K562 treated with DMSO at 1 percent for 24 hours (cell line): Measurements from ENCODE around the gene SMIM7. TPM values are rescaled to one million over a fixed set of nuclear protein-coding genes. Genes with fewer than 3 reads are reported as not detected.

ENCODE experiments used
- total RNA-seq: library from RNA; unstranded; fragments of 300-600 nt; gene quantifications from 2 replicates; pipeline ENCODE4 v1.2.3, GENCODE V29; 2022; ENCODE audit warnings: low read depth; ENCODE audit not compliant: insufficient read depth

The SMIM7 gene
- total RNA-seq = 61.9 and 67.4 TPM in 2 replicates

DNA sequence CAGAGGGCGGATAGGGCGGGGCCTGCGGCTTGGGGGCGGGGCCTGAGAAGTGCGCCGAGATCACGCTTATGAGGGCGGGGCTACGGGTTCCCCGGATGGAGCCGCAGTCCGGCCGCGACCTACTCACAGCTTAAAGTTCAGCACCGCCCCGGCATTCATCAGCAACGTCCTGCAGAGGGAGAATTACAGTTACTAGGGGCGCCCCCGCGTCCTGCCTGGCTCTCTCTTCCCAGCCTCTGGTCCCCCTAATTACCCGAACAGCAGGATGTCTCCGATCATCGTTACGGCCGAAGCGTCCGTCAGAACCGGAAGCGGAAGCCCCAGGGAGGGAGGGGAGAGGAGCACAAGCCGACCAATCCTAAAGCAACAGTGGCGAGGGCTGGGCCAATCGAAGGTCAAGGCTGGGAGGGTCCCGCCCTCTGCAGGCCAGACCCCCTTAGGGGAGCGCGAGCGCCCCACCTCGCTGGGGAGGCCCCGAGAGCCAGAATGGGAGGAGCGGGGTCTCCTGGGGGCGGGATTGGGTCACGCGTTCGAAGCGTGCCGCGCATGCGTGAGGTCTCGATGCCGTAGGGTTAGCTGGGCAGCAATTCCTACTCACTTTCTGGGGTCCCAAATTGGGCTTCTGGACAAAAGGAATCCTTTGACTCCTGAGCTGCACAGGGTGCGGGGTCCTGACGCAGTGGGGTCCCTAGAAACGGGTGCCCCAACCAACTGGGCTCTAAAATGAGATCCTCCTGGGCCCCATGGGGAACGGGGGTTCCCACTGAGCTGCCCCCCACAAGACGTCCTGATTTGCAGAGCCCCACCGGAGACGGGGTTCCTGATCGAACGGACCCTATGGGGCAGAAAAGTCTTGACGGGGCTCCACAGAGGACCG, at the start of gene SMIM7:
TSS of gene SMIM7 (minus strand) at position 313 of the 877 bp plus-strand sequence. CDS start at position 279, 34 bp downstream.

DNA sequence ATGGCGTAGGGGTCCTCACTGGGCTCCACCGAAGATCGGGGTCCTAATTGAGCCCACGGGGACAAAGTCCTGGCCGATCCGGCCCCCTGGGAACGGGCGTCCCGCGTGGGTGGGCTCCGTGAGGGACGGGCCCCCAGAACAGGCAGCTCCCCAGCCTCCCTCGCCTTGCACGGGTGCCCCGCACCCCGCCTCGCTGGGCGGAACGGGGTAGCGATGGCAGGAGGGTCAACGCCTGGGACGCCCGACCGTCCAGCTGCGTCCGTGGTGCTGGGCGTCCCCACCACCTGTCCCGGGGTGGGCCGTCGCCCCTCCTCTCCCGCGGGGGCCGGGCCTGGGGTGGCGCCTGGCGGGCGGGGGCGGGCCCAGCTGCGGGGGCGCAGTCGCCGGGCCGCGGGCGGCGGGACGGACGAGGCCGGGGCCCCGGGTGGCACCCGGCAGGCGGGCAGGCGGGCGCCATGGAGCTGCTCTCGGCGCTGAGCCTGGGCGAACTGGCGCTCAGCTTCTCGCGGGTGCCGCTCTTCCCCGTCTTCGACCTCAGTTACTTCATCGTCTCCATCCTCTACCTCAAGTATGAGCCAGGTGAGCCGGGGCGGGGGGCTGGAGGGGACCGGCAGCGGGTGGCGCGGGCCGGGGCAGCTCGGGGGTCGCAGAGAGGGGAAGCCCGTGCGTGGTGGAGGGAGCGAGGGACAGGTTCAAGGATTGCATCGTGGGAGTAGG, 977 bp upstream of the SMIM7 start, which contains the start of gene TMEM38A:
TSS of gene TMEM38A (plus strand) at position 377 of the 717 bp plus-strand sequence. CDS start at position 456, 79 bp downstream.

DNA sequence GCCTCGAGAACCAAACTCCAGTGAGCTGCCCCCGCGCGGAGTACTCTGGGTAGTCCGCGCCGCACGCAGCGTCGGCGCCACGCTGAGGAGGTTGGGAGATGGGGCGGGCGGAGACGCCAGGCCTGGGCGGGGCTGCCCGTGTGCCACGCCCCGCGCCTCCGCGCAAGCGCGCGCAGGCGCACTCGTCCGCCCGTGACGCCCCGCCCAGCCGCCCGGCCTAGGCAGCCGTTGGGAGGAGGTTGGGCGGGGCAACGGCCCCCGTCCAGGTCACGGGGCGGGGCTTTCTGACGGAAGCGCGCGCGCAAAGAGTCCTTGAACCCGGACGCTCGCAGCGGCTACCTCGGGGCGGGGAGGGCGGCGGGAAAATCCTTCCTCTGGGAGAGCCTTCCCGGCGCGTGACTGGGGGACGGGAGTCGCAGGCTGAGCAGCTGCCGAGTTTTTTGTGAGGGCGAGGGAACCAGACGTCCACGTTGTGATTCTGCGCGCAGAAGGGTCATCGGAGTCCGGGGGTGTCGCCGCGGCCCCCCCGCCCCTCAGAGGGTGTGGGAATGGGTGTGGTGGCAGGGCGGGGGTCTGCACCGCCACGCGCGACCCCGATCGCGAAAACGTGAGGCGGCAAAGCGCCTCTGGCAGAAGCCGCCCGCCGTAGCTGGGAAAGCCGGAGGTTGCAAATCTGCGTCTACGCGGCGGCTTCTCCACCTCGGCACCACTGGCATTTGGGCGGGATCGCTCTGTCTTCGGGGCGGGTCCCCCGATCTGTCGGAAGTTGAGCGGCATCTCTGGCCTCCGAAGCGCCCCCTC, 31.6 kb downstream of the SMIM7 start, which contains the start of gene MED26:
TSS of gene MED26 (minus strand) at position 22 of the 801 bp plus-strand sequence. CDS start 261 bp downstream, outside the sequence.

Other genes with a start within 250 kb of the SMIM7 start
- gene EPS15L1, start 188.2 kb downstream of the SMIM7 start, total RNA-seq = 53.9 and 57.7 TPM in 2 replicates
- not detected in 2 replicates for gene CALR3, start 164.0 kb downstream of the SMIM7 start, total RNA-seq
- gene C19orf44, start 163.8 kb downstream of the SMIM7 start, total RNA-seq = 3.1 and 4.0 TPM in 2 replicates
- 48.2 and 48.8 TPM in 2 replicates for gene CHERP, start 117.7 kb downstream of the SMIM7 start, total RNA-seq
- 23.6 and 26.4 TPM in 2 replicates for gene SLC35E1, start 87.7 kb downstream of the SMIM7 start, total RNA-seq
- gene MED26, start 31.9 kb downstream of the SMIM7 start, total RNA-seq = 13.5 and 15.0 TPM in 2 replicates
- 5.5 and 6.8 TPM in 2 replicates for gene TMEM38A, start 995 bp upstream of the SMIM7 start, total RNA-seq
- not detected in 2 replicates for gene NWD1, start 59.7 kb upstream of the SMIM7 start, total RNA-seq
- 33.5 and 41.8 TPM in 2 replicates for gene SIN3B, start 169.3 kb upstream of the SMIM7 start, total RNA-seq
- 1.9 and 3.9 TPM in 2 replicates for gene F2RL3, start 228.9 kb upstream of the SMIM7 start, total RNA-seq